SHP77 treated with DMSO at 0.1 percent for 48 hours (cell line): ENCODE measurements around the gene LHFPL3.
"Not testable (repeated sequence)": the region's sequence is repeated elsewhere in the genome, so short reads cannot be mapped to it uniquely, and the experiment has no call there.

Experiments used
- DNase-seq: peaks from one replicate; lab custom pipeline; 2025; lab: John Stamatoyannopoulos, UW

The LHFPL3 gene

DNA sequence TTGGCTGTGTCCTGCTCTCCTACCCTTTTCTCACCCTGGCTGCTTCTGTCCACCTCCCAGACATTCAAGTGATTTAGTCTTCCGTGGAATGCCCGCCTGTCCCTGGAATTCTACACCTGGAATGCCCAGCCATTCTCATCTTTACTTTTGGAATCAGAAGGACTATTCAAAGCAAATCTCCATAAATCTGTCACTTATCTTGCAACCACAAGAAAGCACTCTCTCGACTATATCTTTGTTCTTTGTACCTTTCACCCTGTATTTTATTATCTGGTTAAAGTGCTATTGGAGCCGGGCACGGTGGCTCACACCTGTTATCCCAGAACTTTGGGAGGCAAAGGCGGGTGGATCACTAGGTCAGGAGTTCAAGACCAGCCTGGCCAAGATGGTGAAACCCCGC lies 606.3 kb downstream of the LHFPL3 start:
- DNase-seq: no peak

DNA sequence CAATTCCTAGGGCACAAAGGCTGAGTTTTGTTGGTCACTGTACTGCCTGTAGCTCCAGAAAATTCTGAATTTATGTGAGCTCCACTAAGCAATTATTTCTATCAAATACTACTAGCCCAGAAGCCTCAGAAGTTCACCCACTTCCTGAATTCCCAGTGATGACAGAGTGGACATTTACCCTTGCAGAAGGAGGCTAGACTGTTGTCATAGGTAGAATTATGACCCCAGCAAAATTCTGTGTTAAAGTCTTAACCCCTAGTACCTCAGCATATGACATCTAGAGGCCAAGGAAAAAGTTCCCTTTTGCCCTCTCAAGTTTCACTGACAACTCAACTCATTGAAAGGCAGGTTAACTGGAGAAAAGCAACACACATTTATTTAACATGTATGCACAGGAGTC lies 606.9 kb downstream of the LHFPL3 start:
- DNase-seq: no peak

DNA sequence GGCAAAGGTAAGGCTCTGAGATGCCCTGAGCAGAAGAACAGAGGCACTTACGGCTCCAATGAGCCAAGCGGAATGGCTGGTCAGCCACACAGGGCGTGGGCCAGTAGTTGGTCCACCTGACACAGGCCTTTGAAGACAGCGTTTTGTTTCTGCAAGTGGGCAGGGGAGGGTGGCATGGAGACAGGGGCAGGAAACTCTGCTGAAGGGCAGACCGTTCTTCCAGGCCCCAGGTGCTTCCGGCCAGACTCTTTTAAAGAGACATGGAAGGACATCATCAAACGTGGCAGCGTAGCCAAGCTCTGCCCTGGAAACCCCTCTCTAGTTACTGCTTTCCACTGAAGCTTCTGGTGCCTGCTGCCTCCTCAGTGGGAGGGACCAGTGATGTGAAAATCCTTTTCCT lies 608.1 kb downstream of the LHFPL3 start:
- no peak for DNase-seq

DNA sequence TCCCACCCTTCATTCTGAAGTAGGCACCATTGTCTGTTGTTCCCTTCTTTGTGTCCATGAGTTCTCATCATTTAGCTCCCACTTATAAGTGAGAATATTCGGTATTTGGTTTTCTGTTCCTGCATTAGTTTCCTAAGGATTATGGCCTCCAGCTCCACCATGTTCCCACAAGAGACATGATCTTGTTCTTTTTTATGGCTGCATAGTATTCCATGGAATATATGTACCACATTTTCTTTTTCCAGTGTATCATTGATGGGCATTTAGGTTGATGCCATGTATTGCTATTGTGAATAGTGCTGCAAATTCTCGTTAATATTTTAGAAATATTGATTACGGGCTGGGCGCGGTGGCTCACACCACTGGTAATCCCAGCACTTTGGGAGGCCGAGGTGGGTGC lies 609.1 kb downstream of the LHFPL3 start:
- not testable (repeated sequence) for DNase-seq

DNA sequence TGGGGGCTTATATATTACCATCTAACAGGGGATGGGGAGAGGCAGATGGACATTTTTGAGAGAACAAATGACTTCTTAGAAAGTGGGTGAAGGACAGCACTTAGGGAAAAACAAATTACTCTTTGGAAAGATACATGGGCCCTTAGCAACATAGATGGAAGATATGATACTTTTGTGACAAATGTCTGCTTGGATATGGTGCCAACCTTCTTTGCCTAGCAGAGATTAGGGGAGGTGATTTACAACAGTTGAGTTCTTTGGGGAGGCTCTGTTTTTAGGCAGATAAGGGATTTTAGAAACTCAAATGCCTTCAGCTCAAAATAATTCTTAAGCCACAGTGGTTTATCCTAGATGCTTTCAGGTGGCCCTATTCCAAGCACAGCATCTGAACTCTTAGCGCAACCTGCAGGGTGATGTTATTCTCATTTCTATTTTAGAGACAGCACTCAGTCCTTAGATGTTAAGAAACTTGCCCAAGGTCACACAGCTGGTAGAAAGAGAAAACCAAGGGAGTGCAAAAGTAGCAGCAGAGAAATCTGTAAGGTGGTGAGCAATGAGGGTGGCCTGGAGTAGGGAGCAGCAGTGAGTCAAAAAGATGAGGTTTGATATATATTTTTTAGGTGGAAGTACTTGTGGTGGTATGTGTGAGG lies 610.5 kb downstream of the LHFPL3 start:
- DNase-seq: no peak

DNA sequence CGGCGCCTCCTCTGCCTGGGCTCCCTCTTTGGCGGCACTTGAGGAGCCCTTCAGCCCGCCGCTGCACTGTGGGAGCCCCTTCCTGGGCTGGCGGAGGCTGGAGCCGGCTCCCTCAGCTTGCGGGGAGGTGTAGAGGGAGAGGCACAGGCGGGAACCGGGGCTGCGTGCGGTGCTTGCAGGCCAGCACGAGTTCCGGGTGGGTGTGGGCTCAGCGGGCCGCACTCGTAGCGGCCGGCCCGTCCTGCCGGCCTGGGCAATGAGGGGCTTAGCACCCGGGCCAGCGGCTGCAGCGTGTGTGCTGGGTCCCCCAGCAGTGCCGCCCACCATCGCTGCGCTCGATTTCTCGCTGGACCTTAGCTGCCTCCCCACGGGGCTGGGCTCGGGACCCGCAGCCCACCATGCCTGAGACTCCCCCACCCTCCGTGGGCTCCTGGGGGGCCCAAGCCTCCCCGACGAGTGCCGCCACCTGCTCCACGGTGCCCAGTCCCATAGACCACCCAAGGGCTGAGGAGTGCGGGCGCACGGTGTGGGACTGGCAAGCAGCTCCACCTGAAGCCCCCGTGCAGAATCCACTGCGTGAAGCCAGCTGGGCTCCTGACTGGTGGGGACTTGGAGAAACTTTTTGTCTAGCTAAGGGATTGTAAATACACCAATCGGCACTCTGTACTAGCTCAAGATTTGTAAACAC lies 611.8 kb downstream of the LHFPL3 start:
- no peak for DNase-seq

DNA sequence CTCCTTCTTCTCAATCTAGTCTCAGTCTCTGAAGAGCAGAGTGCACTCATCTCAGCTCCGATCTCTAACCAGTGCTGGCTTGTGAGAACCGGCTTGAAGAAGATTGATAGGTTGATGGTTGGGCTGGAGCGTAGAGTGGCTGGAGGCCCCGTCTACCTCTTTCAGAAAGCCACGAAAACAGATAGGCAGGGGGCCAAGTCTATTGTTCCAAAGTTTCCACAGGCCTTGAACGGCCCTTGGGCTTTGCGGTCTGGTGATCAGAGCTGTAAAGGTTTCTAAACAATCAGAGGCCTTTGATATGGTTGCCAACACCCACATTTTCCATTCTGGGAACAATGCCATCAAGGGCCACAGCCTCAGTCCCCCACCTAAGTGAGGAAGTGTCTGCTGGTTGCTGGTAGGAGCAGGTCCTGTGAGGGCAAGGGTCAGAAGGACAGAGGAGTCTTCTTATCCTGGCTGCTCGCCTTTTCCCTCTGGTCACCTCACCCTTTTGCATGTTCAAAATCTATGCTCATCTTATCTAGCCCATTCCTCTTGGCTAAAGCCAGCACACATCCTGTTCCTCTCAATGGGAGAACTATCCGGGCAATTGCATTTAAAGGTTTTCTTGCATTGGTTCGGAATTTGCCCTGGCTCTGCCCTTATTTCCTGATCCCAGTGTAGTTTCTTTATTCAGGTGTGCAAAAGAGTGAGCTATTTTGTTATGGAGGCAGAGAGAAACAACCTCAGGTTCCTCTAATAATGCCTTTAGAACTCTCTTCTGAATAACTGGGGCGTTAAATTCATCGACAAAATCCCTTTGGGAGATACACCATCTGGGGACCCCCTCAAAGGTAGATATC lies 615.3 kb downstream of the LHFPL3 start:
- no peak for DNase-seq

DNA sequence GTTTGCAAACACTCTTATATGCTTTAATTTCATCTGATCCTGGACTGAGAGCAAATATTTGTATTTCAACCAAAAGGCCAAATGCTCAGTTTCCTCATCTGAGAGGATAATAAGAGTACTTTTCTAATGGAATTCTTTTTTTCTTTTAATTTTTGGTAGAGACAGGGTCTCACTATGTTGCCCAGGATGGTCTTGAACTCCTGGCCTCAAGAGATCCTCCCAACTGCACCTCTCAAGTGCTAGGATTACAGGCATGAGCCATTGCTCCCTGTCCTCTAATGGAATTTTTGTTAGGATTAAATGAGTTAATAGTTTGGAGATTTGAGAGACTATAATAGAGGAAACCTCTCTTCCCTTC lies 617.2 kb downstream of the LHFPL3 start:
- no peak for DNase-seq

DNA sequence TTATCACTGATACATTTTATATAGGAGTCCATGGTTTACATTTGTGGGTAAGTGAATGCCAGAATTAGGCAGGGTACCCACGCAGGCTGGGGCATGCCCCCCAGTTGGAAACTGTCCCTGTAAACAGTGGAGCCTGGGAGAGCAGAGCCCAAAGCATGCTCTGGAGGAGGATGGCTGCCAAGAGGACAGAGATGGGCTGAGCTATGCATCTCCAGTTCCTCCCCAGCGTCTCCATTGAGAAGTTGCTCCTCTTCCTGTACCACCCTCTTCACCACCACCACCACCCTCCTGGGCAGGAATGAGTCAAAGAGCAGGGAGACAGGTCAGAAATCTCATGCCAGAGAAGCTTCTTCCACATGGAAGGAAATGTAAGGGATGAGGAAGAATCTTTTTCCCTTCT lies 617.9 kb downstream of the LHFPL3 start:
- no peak for DNase-seq

DNA sequence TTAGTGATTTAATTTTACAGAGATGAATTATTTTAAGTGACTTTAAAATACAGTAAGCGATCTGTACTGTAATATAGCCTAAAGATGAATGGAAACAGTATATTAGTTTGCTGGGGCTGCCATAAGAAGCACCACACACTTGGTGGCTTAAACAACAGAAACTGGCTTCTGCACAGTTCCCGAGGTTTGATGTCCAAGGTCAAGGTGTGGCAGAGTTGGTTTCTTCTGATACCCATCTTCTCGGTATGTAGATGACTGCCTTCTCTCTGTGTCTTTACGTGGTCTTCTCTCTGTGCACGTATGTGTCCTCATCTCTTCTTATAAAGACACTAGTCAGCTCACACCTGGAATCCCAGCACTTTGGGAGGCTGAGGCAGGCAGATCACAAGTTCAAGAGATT lies 621.6 kb downstream of the LHFPL3 start:
- DNase-seq: no peak

DNA sequence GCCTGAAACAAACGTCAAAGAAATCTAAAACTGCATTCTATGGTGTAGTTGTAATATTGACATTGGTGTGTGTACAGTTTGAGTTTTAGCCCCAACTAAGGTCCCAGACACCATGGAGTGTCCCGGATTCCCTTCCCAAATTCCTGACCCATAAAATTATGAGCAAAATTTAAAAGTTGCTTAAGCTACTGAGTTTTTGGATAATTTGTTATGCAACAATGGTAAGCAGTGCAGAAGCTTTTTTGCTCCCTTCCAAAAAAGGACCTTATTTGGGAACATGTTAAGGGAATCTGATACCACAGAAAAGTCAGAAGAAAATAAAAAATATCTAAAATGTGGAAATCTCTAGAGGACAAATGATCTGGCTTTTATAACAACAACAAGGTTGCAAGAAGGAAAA lies 622.4 kb downstream of the LHFPL3 start:
- no peak for DNase-seq

DNA sequence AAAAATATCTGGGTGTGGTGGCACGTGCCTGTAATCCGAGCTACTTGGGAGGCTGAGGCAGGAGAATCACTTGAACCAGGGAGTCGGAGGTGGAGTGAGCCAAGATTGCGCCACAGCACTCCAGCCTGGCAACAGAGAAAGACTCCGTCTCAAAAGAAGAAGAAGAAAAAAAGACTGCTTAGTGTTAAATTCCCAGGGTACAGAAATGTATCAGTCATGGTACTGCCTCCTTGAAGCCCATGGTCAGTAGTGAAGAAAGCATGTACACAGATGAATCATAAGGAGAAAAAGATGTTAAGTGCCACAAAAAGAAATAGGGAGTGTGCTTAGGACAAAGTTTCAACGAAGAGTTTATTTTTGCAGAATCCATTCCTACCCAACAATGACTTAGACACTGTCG lies 623.1 kb downstream of the LHFPL3 start:
- no peak for DNase-seq

DNA sequence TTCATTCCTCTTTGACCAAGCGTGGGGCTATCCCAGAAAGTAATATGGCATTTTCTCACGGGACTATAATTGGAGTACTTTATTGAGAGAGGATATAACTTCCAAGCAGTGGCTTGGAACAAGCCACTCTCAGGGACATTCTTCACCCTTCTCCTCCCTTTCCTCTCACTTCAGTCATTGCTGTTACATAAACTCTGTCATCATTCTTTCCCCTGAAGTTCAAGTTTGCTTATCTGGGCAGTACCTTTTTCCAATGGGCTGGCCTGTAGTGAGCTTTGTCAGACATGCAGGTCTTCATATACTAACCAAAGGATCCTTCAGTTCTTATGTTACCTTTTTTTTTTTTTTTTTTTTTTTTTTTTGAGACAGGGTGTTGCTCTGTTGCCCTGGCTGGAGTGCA lies 626.9 kb downstream of the LHFPL3 start:
- DNase-seq: no peak
